ENCODE data around the gene GOLGA6C.
"Not testable (repeated sequence)": the region's sequence is repeated elsewhere in the genome, so short reads cannot be mapped to it uniquely, and the experiment has no call there.

Gene GOLGA6C

DNA sequence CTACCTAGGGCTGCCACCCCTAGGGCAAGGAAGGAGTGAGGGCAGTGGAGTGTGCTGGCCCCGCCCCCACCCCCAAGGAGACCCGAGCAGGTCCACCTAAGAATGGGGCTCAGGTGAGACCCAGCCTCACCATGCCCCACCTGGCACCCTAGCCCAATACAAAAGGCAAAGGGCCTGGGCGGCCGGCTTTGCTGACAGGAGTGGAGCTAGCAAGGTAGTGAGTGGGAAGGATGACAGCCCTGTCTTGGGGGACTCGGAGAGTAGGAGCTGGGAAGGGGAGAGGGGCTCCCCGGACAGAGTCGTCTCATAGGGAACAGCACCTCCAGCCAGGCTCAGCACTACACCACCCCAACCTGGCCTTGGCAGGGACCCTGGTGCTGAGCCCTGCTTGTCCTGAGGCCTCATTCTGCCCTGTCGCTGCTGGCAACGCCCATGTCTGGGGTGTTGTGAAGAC, 44.3 kb upstream of the GOLGA6C start:
- TF ChIP-seq, protein P1, sequence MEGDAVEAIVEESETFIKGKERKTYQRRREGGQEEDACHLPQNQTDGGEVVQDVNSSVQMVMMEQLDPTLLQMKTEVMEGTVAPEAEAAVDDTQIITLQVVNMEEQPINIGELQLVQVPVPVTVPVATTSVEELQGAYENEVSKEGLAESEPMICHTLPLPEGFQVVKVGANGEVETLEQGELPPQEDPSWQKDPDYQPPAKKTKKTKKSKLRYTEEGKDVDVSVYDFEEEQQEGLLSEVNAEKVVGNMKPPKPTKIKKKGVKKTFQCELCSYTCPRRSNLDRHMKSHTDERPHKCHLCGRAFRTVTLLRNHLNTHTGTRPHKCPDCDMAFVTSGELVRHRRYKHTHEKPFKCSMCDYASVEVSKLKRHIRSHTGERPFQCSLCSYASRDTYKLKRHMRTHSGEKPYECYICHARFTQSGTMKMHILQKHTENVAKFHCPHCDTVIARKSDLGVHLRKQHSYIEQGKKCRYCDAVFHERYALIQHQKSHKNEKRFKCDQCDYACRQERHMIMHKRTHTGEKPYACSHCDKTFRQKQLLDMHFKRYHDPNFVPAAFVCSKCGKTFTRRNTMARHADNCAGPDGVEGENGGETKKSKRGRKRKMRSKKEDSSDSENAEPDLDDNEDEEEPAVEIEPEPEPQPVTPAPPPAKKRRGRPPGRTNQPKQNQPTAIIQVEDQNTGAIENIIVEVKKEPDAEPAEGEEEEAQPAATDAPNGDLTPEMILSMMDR (IDR thresholded peaks at IDR 0.05; ENCODE audit: low read depth, low read length): no peak
- no peak overlapping the region for H3K4me3 ChIP-seq (ENCODE audit: low read depth, low read length)

DNA sequence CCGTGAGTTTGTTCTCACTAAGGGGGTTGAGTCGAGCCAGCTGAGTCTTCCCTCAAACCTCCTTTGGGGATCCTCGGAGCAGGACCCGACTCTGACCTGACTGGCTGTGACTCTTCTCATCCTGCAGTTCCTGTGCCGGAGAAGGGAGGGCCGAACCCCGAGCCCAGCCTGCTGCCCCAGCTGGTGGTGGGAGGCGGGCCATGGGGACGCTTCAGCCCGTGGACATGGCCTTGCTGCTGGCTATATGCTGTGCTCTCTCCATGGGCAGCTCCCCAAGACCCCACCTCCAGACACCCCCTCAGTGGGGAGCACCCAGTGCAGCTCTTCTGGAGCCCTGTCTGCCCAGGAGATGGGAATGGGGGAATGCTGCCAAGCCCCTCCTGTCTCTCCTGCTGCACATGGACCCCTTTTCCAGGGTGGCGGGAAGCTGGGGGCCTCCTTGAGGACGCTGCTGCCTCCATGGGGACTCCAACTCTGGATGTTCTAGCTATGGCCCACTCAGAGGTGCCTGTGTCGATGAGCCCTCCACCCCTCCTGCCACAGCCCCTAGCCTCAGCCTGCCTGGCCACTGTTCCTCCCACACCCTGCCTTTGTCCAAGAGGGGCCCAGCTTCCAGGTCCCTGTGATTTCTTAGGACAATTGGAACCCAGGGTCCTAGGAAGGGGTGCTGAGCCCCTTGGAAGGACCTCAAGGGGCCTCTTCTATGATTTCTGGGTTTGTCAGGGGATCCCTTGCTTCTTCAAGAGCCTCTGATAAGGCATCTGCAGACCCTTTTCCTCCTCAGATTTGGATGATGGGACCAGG, 43.6 kb upstream of the GOLGA6C start:
- TF ChIP-seq, protein P1 (IDR thresholded peaks at IDR 0.05; ENCODE audit: low read depth, low read length): no peak
- no peak overlapping the region for H3K4me3 ChIP-seq (ENCODE audit: low read depth, low read length)

DNA sequence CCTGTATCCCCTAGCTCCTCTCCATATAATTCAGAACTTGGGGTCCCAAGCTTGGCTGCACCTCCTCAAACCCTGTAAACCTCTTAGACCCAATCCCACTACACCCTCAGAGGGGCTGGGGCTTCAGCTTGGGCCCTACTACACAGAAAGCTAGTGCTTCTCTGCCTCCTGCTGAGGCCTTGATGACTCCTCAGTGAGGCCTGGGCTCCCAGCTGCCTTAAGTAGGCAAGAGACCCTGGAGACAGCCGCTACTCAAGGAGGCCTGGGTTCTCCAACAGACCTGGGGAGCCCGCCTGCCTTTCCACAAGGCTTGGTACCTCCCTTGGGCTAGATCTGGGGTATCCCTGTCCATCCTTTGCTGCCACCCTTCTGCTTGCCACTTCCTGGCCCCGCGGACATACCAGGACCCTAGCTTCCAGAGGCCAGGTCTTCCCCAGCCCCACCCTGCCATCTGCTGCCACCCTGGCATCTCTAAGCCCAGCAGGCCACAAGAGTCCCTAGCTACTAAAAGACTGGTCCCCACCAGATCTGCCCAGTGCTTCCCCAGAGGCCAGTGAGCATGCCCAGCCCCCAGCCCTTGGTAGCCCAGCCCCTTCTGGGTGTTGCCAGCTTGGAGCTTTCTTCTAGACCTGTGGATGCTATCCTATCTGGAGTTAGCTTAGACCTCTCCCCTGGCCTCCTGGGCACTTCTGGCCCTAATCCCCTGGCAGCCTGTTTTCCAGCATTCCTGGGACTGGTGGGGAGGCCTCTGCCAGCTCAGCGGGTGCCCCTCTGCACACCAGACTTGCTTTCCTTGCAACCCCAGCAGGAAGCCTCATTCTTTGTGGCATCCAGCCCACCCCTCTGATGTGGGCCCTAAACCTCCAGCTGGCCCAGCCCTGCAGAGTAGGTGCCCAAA, 42.8 kb upstream of the GOLGA6C start:
- TF ChIP-seq, protein P1 (IDR thresholded peaks at IDR 0.05; ENCODE audit: low read depth, low read length): no peak
- no peak overlapping the region for H3K4me3 ChIP-seq (ENCODE audit: low read depth, low read length)

DNA sequence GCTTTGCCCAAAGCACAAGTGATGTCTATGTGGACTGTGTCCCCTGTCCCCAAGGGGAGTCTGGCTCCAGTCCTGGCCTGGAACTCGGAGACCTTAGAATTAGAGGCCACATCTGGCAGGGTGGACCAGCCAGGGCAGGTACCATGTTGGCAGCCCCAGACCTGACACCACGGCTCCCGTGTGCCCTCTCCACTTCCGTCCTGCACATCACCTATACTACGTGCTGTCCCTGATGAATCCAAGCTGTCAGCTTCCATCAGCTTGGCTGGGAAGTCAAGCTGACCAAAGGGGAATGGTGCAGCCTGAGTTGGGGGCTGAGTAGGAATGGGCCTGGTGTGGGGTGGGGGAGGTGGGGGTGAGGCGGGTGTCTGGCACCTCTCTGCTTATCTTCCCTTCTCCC, 41.1 kb upstream of the GOLGA6C start:
- TF ChIP-seq, protein P1 (IDR thresholded peaks at IDR 0.05; ENCODE audit: low read depth, low read length): no peak
- H3K4me3 ChIP-seq (ENCODE audit: low read depth, low read length): no peak overlapping the region

DNA sequence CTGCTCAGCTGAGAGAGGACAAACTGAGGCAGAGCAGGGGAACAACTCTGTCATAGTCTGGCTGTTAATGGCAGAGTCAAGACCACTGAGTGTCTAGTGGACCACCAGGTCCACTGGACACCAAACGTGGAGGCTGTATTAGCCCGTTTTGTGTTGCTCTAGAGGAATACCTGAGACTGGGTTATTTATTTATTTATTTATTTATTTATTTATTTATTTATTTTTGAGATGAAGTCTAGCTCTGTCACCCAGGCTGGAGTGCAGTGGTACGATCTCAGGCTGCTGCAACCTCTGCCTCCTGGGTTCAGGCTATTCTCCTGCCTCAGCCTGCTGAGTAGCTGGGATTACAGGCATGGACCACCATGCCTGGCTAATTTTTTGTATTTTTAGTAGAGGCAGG, 40.6 kb upstream of the GOLGA6C start:
- not testable (repeated sequence) for H3K4me3 ChIP-seq (ENCODE audit: low read depth, low read length)

DNA sequence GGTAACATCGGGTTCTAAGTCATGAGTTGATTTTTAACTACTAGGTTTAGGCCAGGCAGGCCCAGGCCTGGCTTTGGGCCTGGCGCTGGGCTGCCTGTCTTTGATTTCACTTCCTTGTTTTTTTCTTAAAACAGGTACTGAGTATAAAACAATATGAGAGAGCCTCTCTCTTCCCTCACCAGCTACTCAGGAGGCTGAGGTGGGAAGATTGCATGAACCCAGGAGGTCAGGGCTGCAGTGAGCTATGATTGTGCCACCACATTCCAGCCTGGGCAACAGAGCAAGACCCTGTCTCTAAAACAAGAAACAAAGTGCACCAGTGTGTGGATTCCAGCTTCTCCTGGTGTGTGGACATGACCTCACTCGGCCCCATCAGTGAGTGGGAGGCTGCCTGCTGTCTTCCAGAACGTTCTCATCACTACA, 38.6 kb upstream of the GOLGA6C start:
- H3K4me3 ChIP-seq (ENCODE audit: low read depth, low read length): not testable (repeated sequence)

DNA sequence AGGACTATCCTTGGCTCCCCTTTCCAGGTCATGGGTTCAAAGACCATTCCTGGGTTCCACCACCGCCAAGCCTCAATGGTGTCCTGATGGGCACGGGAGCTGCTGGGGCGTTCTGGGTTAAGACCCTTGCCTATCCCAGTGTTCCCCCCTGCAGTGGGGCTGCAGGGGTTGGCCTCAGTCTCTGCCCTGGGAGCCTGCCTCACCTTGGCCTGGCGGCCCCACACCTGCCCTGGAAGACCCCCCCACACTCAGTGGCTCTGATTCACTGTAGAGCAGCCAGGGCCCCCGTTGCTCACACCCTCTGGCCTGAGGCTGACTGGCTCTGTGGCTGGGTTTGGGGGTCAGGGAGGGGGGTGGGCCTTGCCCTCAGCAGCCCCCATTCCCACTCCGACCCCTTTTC, 34.4 kb upstream of the GOLGA6C start:
- TF ChIP-seq, protein P1 (IDR thresholded peaks at IDR 0.05; ENCODE audit: low read depth, low read length): no peak

DNA sequence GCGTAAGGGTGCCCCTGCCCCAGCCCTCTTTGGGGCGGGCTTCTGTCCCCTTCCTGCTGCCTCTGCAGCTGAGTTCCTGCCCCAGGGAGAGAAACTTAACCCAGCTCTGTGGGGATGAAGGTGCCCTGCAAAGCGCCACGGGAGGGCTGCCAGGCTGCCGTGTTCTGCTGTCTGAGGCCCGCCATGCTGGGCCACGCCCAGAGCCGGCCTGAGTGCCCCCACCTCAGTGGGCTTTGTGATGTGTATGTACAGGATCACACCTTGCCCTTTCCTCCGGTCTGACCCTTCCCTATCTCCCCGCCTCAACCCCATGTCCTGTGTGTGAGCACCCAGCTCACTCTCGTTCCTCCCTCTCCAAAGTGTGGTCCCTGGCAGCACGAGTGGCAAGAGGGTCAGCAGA, 33.9 kb upstream of the GOLGA6C start:
- TF ChIP-seq, protein P1 (IDR thresholded peaks at IDR 0.05; ENCODE audit: low read depth, low read length): no peak
- H3K4me3 ChIP-seq (ENCODE audit: low read depth, low read length): no peak overlapping the region

More for the DNA sequence above, 34.4 kb upstream of the GOLGA6C start:
- no peak overlapping the region for H3K4me3 ChIP-seq (ENCODE audit: low read depth, low read length)

DNA sequence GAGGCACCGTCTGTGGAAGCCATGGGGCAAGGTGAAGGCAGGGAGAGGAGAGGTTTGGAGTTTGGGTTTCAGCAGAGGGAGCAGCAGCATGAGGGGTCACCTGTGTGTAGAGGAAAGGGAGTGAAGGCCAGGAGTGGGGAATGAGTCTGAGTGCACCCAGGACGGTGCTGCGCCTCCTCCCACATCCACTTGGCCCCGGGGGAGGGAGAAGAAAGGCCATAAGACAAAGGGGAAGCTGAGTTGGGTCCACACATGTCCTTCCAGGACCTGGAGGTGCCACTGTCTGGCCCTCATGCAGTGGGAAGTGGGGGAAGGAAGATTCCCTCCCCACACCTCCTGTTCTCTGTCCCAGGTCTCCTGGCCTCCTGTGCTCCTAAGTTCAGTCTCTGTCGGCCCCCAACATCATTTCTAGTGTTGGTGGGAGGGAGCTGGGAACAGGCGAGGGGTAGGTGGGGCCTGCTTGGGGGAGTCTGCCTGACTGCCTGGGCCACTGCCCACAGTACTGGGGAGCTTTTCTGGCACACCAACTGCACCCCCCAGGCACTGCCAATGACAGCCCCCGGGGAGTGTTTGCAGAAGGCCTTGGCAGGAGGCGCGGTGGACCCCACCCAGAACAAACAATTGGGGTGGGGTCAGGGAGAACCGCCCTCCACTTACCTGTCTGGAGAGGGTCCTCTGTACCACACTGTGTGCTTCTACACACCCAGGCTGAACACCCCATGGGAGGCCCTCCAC, 32.9 kb upstream of the GOLGA6C start:
- H3K4me3 ChIP-seq (ENCODE audit: low read depth, low read length): not testable (repeated sequence)
